Left ventricle myocardium superior (tissue), 1 donor: Measurements from ENCODE around the gene DCHS2. TPM values are rescaled to one million over a fixed set of nuclear protein-coding genes. Genes with fewer than 3 reads are reported as not detected.

Experiments
- ATAC-seq: fragments of 200-7000 bp; cut with Tn5 transposase; one replicate; pipeline ENCODE4 v1.9.1; 2020; ENCODE audit warnings: mild to moderate bottlenecking, moderate library complexity
- DNase-seq: peaks from one replicate; pipeline ENCODE4 v3.0.0-alpha.2; 2020
- intact Hi-C: fragments of 100-400 bp; cut with micrococcal nuclease; formaldehyde crosslinking; loops from one replicate; pipeline ENCODE4 v1.11.0; 2022
- total RNA-seq: library from RNA; stranded (reverse); fragmentation: NEBNext Ultra II Directional; extraction: Animal tissue kit (Norgen Biotek cat#: 25700); gene quantifications from one replicate; pipeline ENCODE4 v1.2.1, GENCODE V29; 2021
- donor health status: DM: no; HTN: yes; CAD: no; lungs with severe emphysema.

Gene DCHS2
- total RNA-seq, 1 donor from 2014 or later: not detected

- no peak for DNase-seq
- intact Hi-C loops: no loop called here
Measured at GRCh38 chr4:154456889-154457288, 34.7 kb downstream of the DCHS2 start.

GRCh38 chr4:154456240-154456639 is 35.4 kb downstream of the DCHS2 start:
- DNase-seq (no peak), ATAC-seq (no peak)
- intact Hi-C loops: no loop called here

More at GRCh38 chr4:154456889-154457288, 34.7 kb downstream of the DCHS2 start:
- no peak for ATAC-seq

DNA sequence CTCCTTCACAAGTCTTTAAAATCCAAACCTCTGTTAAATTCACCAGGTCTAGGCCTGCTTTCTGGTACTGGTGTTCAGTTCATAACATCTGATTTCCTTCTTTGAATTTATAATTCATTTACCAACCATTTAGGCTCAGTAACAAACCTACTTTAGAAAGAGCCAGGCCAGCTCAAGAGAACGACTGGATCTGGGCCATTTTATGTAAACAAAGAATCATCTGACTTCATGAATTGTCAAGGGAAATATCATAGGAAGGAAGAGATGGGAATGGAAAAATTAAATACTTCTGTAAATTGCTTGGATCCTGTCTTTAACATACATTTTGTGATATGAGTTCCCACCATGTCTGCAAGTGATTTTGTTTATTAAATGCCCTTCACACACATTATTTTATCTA is 36.5 kb downstream of the DCHS2 start:
- DNase-seq (no peak), ATAC-seq (no peak)
- intact Hi-C loops: no loop called here

DNA sequence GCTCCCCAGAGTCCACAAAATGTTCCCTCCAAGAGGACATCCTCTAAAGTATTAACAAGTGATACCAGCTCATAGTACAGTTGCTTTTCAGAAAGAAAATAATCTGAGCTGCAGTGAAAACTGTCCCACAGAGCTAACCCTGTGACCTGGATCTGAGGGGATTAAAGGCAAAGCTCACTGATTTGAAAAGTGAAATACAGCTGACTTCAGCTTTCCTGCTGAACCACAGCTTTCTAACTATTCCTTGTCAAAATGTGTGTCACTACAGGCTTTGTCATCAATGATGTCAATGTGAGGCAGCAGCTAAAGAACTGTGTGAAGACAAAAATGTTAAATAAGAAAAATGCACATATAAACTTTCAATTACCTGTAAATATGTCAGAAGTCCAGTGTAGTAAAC is 36.9 kb downstream of the DCHS2 start:
- ATAC-seq (no peak), DNase-seq (no peak)
- intact Hi-C loops: no loop called here

- DNase-seq (no peak), ATAC-seq (no peak)
- intact Hi-C loops: no loop called here
Measured at GRCh38 chr4:154452798-154453346, 38.7 kb downstream of the DCHS2 start.

DNA sequence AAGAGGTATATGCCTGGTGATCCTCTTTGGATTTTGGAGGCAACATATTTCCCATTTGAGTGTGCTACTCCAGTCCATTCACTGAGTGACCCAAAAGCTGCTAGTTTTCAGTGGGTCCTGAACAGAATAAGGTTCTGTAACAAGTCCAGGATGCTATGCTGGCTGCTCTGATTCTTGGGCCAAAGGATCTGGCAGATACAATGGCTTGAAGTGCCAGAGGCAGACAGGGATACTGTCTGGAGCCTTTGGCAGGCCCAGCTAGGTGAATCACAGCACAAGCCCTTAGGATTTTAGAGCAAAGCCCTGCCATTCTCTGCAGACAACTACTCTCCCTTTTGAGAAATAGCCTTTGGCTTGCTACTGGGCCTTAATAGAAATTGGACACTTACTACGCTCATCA is 40.6 kb downstream of the DCHS2 start:
- intact Hi-C loops: no loop called here
- ATAC-seq (no peak), DNase-seq (no peak)

DNA sequence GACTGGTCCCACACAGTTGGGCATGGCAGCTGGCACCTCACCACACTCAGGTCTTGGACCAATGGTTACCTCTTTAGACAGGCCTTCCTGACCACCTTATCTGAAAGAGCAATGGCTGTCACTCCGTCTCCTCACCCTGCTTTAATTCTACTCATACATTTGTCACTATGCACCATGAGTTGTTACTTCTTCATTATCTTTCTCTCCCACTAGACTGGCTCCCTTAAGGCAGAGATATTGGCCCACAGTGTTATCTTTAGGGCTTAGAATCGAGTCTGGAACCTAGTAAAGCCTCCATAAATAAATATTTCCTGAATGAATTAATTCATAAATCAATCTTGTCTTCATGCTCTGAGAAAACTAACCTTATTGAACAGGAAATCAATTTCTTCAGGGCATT is 46.6 kb downstream of the DCHS2 start:
- ATAC-seq (no peak), DNase-seq (no peak)
- intact Hi-C loops: no loop called here

DNA sequence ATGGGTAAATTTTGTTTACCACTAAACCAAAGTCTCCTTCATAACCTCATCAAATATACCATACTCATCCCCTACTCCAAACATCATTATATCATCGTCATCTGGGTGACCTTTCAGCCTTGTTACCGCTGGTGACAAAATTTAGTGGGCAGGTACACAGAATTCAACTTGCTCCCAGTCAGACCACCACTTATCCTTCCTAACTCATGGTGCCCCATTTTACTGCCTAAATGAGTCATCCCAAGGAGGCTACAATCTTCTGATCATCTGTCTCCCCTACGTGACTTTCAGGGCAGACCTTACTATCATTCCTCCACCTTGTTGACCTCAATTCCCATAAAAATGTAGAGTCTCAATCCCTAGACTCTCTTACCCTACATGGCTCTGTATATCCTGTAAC is 49.6 kb downstream of the DCHS2 start:
- no peak for ATAC-seq
- no peak for DNase-seq
- intact Hi-C loops: no loop called here

- DNase-seq: no peak
- intact Hi-C loops: no loop called here
- no peak for ATAC-seq
Measured at GRCh38 chr4:154441124-154441523, 50.5 kb downstream of the DCHS2 start.

DNA sequence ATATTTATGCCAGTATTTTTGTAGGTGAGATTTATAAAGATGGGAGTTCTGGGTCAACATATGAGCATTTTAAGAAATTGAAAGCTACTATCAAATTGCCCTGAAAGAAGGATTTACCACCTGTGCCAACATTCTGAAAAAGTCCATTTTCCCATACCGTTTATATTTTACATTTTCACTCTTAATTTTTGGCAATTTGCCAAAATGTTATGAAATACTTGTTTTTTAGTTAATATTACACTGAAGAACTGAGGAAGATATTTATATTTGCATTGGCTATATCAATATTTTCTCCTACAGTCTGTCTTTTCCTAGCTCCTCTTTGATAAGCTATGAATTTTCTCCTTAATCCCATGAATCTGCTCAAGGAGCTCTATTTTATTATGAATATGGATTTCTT is 52.4 kb downstream of the DCHS2 start:
- no peak for ATAC-seq
- intact Hi-C loops: no loop called here
- DNase-seq: no peak

DNA sequence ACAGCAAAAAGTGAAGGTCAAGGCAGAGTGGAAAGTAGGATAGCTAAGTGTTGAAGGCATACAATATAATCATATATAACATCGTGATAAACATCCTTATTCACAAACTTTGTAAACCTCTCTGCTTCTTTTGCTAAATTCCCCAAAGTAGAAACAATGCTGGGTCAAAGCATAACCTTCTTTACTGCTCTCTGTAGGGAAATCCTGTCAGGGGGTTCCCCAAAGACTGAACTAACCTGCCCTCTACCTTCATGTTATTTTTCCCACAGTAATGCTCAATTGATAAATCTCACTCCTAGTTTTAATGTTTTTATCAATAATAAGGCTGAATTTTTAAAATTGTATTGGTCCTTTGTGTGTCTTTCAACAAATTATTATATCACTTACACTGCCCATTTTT is 55.7 kb downstream of the DCHS2 start:
- intact Hi-C loops: no loop called here
- ATAC-seq: no peak
- DNase-seq: no peak

GRCh38 chr4:154433543-154433942 is 58.1 kb downstream of the DCHS2 start:
- no peak for ATAC-seq

DNA sequence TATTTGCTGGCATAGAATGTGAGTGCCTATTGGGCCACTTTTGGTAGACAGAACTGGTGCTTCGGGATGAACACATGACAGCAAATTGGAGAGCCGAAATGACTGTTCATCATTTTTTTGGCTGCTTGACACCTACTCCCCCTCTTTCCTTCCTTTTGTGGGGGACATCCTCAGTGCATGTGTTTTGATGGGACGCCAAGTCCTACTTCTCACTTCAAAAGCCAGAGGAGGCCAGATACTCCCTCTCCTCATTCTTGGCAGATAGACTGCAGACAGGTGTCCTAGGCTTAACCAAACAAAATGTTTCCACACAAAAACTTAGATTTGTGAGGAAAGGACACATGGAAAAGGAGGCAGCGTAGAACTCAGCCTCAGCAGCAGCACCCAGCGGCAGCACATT is 62.4 kb downstream of the DCHS2 start:
- intact Hi-C loops: no loop called here
- no peak for DNase-seq
- no peak for ATAC-seq

More at GRCh38 chr4:154433543-154433942, 58.1 kb downstream of the DCHS2 start:
- DNase-seq: no peak
- intact Hi-C loops: no loop called here

DNA sequence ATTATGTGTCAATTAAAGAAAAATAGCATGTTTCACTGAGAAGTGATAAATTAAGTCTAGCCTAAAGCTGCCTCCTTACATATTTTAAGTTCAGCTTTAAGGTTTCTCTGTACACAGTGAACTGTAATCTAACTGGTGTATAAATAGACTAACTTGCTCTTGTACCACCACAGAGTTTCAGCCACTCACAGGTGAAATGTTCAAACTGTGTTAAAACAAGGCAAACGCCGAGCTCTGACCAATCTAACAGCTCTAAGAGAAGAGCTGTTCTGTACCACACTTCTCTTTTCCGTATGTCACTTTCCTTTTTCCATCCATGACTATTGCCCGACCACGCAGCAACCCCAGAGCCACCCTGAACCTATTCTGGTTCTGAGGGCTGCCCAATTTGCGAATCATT is 64.5 kb downstream of the DCHS2 start:
- intact Hi-C loops: no loop called here
- DNase-seq: no peak
- no peak for ATAC-seq

DNA sequence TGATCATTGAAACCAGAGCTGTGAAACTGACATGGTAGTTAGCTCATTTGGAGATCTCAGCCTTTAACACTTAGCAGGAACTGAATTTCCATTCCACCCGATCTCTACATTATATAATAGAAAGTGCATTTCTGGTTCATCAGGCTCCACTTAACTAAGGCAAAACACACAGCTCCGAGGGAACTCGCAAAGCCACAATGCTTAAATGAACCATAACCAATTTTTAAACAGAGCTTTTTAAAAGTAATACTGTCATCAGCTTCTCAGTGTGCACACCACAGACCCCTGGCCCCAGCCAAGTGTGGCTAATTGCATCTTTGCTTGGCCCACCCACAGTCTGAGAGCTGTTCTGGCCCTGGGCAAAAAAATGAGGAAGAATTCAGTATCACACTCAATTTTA is 66.1 kb downstream of the DCHS2 start:
- intact Hi-C loops: no loop called here
- ATAC-seq (no peak), DNase-seq (no peak)

- ATAC-seq: no peak
- intact Hi-C loops: no loop called here
- DNase-seq: no peak
Measured at GRCh38 chr4:154424810-154425484, 66.7 kb downstream of the DCHS2 start.

DNA sequence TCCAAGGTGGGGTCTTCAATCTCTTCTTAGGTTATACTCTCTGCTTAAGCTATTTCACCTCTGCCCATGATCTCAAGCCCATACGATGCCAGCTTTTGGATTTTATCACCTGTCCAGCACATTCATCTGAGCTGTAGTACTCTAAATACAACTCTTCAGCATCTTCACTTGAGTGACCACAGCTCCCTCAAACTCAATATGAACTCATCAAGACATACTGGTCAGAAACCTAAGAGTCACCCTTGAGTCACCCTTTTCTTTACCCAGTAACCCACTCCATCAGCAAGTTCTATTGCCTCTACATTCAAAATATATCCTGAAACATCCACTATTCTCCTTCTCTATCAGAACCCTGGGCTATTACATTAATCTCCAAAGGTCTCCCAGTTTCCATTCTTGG is 69.4 kb downstream of the DCHS2 start:
- intact Hi-C loops: no loop called here
- DNase-seq: no peak

DNA sequence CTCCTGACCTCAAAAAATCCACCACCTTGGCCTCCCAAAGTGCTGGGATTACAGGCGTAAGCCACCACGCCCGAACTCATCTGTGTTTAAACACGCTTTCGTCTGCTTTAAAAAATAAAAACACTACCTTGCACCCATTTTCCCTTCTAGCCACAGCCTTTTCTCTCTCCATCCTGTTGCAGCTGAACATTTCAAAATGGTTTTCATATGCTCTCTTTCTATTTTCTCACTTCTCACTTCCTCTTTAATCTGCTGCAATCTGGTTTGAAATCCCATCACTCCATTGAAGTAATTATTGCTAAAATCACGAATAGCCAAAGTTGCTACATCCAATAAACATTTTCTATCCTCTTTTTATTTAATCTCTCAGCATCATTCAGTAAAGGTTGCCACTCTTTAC is 70.0 kb downstream of the DCHS2 start:
- DNase-seq: no peak
- intact Hi-C loops: no loop called here
- no peak for ATAC-seq

More for the DNA sequence above, 69.4 kb downstream of the DCHS2 start:
- no peak for ATAC-seq

DNA sequence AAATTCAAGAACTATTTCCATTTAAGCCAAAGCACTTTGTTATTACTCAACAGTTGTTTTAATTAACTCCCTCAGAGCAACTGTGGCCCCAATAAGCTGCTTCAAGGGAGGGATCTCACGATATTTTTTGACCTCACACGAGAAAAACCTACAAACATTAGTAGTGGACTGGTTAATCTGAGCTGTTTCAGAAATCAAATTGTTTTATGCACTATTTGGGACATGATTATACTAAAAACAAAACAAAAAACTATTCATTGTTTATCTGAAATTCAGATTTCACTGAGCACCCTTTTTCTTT is 74.3 kb downstream of the DCHS2 start:
- intact Hi-C loops: no loop called here
- ATAC-seq (no peak), DNase-seq (no peak)

DNA sequence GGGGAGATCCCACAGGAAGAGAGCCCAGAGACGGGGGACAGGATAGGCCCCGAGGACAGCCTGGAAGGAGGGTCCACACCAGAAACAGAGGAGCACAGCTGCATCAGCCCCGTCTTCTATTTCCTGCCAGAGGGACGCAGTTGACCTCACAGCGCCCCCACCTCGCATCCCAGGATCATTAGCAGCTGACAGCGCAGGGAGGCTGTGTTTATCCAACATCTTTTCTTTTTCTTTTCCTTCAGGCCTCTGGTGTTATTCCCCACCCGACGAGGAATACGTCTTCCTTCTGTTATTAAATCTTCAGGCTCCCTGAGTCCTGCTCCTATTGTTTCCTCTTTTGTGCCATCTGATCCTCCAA is 75.4 kb downstream of the DCHS2 start:
- intact Hi-C loops: no loop called here
- DNase-seq (peak; percentile 43), ATAC-seq (peak; percentile 64)

DNA sequence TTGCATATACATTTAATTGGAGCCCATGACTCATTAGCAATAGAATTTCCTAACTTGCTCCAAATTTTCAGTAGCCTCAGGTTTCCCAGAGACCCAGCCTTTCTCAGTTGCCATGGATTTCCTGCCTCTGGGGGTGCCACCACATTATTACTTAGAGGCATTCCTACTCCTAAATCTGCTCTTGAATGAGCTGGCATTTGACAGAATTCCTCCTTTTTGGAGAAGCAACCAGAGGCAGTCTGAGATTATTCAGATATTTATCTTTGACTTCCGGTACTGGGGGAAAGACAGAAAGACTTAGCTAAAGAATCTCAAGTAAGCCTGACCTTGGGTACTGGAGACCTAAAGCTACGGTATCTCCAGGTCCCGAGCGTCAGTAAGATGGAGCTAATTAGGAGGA is 76.3 kb downstream of the DCHS2 start:
- DNase-seq: no peak
- intact Hi-C loops: no loop called here
- no peak for ATAC-seq

GRCh38 chr4:154414796-154415195 is 76.8 kb downstream of the DCHS2 start:
- DNase-seq (no peak), ATAC-seq (no peak)
- intact Hi-C loops: no loop called here
